Stimulated activated CD4-positive, alpha-beta T cell treated with anti-CD3 and anti-CD28 coated beads, Interleukin-15, amount 100 ng/mL, for 1 hour (primary cell): ENCODE results near the gene RTN4RL2.

Experiments used
- DNase-seq, 2 donors: peaks; one replicate each; pipeline ENCODE4 v3.0.0-alpha.2; 2020; ENCODE audit warnings: low read depth in 1 of 2, low spot score in 1 of 2

RTN4RL2 gene

DNA sequence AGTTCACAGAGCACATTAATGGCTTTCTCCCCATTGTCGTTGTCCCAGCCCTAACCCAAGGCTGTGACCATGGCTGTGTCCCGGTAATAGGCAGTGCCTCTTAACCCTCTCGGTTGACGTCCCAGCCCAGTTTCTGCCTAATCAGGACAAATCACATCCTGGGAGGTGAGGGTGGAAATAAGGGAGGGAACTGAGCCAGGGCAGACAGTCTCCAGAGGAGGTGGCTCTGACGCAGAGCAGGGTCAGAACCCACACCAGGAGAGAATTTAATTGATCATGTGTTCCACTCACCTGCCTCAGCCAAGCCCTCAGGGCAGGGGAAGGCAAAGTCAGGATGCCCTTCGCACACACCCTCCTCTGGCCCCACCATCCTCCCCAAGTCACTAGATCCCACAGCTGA is 38.2 kb downstream of the RTN4RL2 start:
- DNase-seq: no peak

DNA sequence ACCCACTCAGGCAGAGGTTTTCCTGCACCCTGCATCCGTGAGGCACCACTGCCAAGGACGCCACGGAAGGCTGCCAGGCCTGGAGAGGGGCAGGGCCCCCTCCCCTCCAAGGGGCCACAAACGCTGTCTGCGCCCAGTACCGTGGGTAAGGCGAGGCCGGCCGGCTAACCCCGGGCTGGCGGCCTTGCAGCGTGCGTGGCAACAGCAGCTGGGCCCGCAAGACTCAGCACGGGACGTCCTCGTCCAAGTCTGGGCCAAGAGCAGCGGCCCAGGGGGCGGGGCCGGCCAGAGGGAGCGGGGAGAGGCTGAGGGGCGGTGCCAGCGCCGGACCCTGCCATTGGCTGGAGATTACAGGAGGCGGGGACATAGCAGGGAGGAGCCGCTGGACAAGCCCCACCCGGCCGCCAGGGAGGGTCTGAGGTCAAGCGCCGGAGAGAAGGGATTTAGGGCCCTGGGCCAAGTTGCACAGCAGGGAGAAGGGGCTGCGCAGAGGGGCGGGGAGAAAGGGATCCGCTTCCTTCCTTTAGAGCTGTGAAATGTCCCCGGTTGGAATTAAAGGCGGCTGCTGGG is 39.2 kb downstream of the RTN4RL2 start:
- peak in 1 of 2 donors; percentile 16 for DNase-seq

GRCh38 chr11:57499983-57500461 is 39.7 kb downstream of the RTN4RL2 start:
- DNase-seq: no peak

- DNase-seq: no peak
These were observed 40.2 kb downstream of the RTN4RL2 start for GRCh38 chr11:57500515-57500914.

DNA sequence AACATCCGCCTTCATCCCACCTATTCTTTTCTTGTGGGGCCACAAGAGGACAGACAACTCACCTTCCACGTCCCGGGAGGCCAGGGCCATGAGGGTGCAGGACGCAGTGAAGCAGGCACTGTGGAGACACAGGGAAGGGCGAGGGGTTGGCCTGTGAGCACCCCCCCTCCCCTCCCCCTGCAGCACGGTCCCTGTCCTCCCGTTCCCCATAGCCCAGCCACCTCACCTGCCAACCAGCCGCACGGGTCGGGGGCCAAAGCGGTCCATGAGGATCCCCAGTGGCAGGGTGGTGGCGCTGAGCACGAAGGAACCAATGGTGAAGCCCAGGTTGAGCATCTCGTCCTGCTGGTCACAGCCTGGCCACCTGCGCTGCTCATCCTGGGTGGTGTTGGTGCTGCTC is 40.6 kb downstream of the RTN4RL2 start:
- DNase-seq: no peak

DNA sequence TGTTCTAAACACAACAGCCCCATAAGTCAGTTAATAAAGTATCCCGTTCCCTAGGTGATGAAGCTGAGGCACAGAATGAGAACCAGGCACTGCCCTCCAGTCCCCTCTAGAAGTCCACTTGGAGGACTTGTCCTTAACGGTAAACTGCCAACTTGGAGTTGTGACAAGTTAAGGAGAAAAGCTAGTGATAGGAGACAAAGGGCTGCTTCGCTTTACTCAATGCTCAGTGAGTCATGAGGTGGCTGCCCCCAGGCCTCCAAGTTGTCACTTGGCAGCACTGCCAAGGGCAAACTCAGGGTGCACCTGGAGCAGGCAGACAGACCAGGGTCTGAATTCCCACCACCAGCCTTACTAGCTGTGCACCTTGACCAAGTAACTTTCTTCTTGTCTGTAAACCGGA is 41.6 kb downstream of the RTN4RL2 start:
- no peak for DNase-seq

DNA sequence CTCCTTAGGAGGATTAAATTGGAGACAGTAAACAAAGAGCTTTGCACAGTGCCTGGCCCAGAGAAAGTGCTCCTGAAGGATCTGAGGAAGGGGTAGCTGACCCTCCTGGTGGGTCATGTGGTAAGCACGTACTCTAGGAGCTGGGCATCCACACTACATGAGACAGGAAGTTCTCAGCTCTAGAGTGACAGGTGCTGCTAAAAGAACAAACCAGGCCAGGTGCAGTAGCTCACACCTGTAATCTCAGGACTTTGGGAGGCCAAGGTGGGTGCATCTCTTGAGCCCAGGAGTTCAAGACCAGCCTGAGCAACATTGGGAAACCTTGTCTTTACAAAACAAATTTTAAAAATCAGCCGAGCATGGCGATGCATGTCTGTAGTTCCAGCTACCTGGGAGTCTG is 42.0 kb downstream of the RTN4RL2 start:
- no peak for DNase-seq

DNA sequence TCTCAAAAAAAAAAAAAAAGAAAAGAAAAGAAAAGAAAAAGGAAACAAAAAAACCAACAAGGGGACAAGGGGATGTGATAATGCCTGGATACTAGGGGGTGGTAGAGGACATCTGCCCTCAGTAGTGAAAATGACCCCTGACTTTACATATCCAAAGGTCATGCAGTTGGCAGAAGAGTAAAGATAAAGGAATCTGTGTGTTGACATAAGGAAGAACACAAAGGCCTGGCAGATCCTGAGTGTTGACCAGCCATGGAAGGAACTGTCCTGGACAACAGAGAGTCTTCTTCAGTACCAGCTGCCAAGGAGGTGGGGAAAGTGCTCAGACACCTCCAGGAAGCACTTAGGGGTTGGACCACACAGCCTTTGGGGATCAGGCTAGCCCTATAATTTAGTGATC is 42.5 kb downstream of the RTN4RL2 start:
- no peak for DNase-seq

- DNase-seq: no peak
These were observed 44.2 kb downstream of the RTN4RL2 start for GRCh38 chr11:57504511-57504910.

GRCh38 chr11:57506522-57506921 is 46.2 kb downstream of the RTN4RL2 start:
- no peak for DNase-seq

DNA sequence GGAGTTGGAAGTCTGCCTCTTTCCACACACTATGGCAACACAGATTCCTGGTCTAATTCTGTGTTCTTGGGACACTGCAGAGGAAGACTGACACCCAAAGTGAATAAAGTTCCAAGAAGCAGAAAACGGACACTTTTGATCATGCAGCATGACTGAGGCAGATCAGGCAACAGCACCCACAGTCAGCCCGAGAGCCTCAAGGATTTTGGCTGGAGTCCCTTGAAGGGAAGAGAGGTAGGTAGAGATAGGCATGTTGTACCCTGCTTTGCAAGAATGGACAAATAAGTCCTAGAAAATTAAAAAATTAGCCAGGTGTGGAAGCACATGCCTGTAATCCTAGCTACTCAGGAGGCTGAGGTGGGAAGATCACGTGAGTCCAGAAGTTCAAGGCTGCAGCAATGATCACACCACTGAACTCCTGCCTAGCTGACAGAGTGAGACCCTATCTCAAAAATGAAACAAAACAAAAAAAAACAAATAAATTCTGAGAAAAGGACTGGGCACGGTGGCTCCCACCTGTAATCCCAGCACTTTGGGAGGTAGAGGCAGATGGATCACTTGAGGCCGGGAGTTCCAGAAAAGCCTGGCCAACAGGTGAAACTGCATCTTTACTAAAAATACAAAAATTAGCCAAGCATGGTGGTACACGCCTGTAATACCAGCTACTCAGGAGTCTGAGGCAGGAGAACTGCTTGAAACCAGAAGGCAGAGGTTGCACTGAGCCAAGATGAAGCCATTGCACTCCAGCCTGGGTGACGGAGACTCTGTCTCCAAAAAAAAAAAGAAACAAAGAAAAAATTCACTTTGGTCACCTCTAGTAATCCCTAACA is 48.2 kb downstream of the RTN4RL2 start:
- no peak for DNase-seq

- DNase-seq: no peak
These were observed 51.6 kb downstream of the RTN4RL2 start for GRCh38 chr11:57511741-57512430.

GRCh38 chr11:57512646-57513451 is 52.5 kb downstream of the RTN4RL2 start:
- DNase-seq: no peak

DNA sequence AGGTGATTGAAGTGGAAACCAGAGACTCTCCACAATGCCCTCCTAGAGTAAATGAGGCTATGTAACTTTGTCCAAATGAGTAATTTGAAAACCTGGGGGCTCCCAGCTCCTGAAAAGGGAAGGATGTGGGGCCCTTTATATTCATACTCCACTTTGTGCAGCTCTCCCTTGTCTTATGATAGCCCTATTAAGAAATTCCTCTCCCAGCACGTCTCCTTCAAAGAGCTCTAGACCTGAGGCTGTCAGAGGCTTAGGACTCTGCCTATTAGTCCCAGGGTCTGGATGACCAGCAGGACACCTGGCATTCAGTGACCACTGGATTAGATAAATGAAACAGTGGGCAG is 53.1 kb downstream of the RTN4RL2 start:
- no peak for DNase-seq

DNA sequence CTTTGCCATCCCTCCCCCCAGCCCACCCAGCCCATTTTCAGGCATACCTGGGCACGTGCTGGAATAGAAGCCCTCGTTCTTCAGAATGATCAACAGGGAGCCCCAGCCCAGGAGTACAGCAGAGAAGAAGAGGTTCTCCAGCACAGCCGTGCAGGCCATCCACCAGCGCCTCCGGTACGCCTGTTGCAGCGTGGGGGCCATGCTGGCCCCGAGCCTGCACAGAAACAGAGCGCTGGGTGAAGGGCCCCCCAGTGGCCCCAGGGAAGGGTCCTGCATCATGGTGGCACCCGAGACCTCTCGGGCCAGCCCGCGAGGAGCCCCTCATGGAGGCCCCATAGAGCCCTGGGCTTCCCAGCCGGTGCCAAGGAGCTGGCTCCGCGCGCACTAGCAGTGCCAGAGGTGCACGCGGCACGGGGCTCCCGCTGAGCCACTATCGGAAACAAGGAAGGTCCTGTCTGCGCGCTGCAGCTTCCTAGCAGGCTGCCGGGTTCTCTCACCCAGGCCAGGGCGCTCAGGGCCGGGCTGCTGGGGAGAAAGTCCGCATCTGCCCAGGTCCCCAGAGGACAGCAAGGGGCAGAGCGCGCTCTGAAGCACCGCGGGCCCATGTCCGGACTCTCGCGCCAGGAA is 53.7 kb downstream of the RTN4RL2 start:
- DNase-seq: no peak

- peak in 1 of 2 donors; percentile 45 for DNase-seq
These were observed 54.4 kb downstream of the RTN4RL2 start for GRCh38 chr11:57514538-57515331.

DNA sequence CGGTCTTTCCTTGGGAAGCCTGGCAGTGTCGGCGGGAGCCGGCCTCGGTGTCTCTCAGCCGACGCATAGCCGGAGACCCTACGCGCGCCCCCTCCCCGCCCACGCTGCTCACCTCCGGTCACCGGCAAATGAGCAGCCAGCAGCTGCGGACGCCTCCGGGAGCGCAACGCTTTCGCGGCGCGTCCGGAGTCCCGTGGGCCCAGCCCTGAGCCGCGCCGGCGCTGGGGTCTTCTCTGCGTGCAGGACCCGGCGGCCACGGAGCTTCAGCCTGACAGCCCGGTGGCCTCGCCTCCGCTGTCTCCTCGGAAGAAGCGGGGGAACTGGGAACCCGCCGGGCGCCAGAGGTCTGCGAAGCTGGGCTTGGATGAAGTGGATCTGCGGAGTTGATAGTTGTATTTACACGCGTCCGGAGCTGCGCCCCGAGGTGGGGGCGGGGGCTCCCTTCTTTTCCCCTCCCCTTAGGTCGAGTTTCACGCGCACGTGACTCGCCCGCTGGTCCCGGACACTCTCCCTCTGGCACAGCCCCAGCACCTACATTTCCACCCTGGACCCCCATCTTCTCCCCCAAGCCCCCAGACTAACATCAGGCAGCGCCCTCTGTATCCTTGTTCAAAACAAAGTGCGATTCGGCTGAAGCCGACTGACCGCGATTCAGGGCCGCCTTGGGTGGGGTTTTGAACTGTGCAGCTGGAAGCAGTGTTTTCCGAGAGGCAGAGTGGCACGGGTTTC is 55.2 kb downstream of the RTN4RL2 start, which contains the start of gene SLC43A1:
Gene SLC43A1 (minus strand): TSS at position 371 of the 729 bp plus-strand sequence. CDS start 1,591 bp downstream, outside the sequence.
- no peak for DNase-seq

- no peak for DNase-seq
These were observed 55.7 kb downstream of the RTN4RL2 start for GRCh38 chr11:57516061-57516443.

GRCh38 chr11:57521116-57521515 is 60.8 kb downstream of the RTN4RL2 start:
- no peak for DNase-seq
